HL-60 (cell line): ENCODE results near the gene BCL3.

Source experiments
- DNase-seq, 2 experiments: peaks; one replicate each; pipeline ENCODE4 v3.0.0-alpha.2; 2010 to 2020; ENCODE audit warnings: low read depth in 1 of 2, low spot score in 1 of 2
- H3K27ac ChIP-seq: fragments of 250-450 bp; sonication (Bioruptor Pico); replicated peaks from 2 replicates; pipeline ENCODE4 v1.5.1; 2020; ENCODE audit warnings: mild to moderate bottlenecking, moderate library complexity
- H3K27me3 ChIP-seq: fragments of 250-450 bp; sonication (Bioruptor Pico); 2 replicates; pipeline ENCODE4 v1.5.1; 2021; ENCODE audit warnings: mild to moderate bottlenecking, moderate library complexity; ENCODE audit not compliant: insufficient read depth, poor library complexity, severe bottlenecking
- H3K4me3 ChIP-seq: replicated peaks from 2 replicates; pipeline ENCODE4 v1.5.1; 2011; ENCODE audit warnings: mild to moderate bottlenecking, control low read depth, low read length; ENCODE audit not compliant: insufficient read depth
- CTCF ChIP-seq: IDR thresholded peaks from one replicate; pipeline ENCODE4 v1.5.1; 2011; ENCODE audit warnings: low read length, control low read depth, inconsistent platforms; ENCODE audit not compliant: insufficient read depth
- GABPA ChIP-seq: IDR thresholded peaks from 2 replicates; pipeline ENCODE4 v1.6.1; 2012; ENCODE audit warnings: low read depth
- POLR2AphosphoS5 ChIP-seq: IDR thresholded peaks from 2 replicates; pipeline ENCODE4 v1.6.1; 2012; ENCODE audit warnings: low read depth
- SPI1 ChIP-seq: IDR thresholded peaks from 2 replicates; pipeline ENCODE4 v1.6.1; 2012; ENCODE audit warnings: low read depth, mild to moderate bottlenecking, borderline replicate concordance
- TF ChIP-seq, protein P1 (sequence below): IDR thresholded peaks from 2 replicates; pipeline ENCODE4 v1.6.1; 2012; ENCODE audit warnings: low read depth; ENCODE audit not compliant: insufficient replicate concordance

BCL3 gene

GRCh38 chr19:44728178-44728577, 20.3 kb upstream of the BCL3 start:
- H3K27me3 ChIP-seq: no peaks in the 10 kb centered on the region
- DNase-seq: no peak
- TF ChIP-seq CTCF (no peak), POLR2AphosphoS5 (no peak), SPI1 (no peak)
- TF ChIP-seq, protein P1, sequence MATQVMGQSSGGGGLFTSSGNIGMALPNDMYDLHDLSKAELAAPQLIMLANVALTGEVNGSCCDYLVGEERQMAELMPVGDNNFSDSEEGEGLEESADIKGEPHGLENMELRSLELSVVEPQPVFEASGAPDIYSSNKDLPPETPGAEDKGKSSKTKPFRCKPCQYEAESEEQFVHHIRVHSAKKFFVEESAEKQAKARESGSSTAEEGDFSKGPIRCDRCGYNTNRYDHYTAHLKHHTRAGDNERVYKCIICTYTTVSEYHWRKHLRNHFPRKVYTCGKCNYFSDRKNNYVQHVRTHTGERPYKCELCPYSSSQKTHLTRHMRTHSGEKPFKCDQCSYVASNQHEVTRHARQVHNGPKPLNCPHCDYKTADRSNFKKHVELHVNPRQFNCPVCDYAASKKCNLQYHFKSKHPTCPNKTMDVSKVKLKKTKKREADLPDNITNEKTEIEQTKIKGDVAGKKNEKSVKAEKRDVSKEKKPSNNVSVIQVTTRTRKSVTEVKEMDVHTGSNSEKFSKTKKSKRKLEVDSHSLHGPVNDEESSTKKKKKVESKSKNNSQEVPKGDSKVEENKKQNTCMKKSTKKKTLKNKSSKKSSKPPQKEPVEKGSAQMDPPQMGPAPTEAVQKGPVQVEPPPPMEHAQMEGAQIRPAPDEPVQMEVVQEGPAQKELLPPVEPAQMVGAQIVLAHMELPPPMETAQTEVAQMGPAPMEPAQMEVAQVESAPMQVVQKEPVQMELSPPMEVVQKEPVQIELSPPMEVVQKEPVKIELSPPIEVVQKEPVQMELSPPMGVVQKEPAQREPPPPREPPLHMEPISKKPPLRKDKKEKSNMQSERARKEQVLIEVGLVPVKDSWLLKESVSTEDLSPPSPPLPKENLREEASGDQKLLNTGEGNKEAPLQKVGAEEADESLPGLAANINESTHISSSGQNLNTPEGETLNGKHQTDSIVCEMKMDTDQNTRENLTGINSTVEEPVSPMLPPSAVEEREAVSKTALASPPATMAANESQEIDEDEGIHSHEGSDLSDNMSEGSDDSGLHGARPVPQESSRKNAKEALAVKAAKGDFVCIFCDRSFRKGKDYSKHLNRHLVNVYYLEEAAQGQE: no peak
- no peak overlapping the region for H3K27ac ChIP-seq
- H3K4me3 ChIP-seq: no peak overlapping the region

- H3K27ac ChIP-seq: no peak overlapping the region
Observed at GRCh38 chr19:44729516-44730033, 18.9 kb upstream of the BCL3 start.

GRCh38 chr19:44731081-44731480, 17.4 kb upstream of the BCL3 start:
- Histone ChIP-seq H3K4me3 (no peak overlapping the region), H3K27ac (no peak overlapping the region), H3K27me3 (no peaks in the 10 kb centered on the region)
- no peak for DNase-seq
- no peak for TF ChIP-seq CTCF
- TF ChIP-seq, protein P1: no peak
- TF ChIP-seq SPI1: no peak
- TF ChIP-seq GABPA: no peak
- no peak for TF ChIP-seq POLR2AphosphoS5

More at GRCh38 chr19:44729516-44730033, 18.9 kb upstream of the BCL3 start:
- no peak for TF ChIP-seq GABPA
- TF ChIP-seq, protein P1: no peak
- no peak for TF ChIP-seq SPI1
- TF ChIP-seq POLR2AphosphoS5: no peak
- no peak for TF ChIP-seq CTCF
- DNase-seq: no peak
- H3K27me3 ChIP-seq: no peaks in the 10 kb centered on the region
- H3K4me3 ChIP-seq: no peak overlapping the region
